HG03460 (cell line): ENCODE data around the gene IL13.
"Not testable (repeated sequence)": the region's sequence is repeated elsewhere in the genome, so short reads cannot be mapped to it uniquely, and the experiment has no call there.

Source experiments
- ATAC-seq: cut with Tn5 transposase; IDR thresholded peaks from one replicate; pipeline ENCODE4 v1.9.1; 2021; ENCODE audit not compliant: unreplicated experiment

IL13 gene

DNA sequence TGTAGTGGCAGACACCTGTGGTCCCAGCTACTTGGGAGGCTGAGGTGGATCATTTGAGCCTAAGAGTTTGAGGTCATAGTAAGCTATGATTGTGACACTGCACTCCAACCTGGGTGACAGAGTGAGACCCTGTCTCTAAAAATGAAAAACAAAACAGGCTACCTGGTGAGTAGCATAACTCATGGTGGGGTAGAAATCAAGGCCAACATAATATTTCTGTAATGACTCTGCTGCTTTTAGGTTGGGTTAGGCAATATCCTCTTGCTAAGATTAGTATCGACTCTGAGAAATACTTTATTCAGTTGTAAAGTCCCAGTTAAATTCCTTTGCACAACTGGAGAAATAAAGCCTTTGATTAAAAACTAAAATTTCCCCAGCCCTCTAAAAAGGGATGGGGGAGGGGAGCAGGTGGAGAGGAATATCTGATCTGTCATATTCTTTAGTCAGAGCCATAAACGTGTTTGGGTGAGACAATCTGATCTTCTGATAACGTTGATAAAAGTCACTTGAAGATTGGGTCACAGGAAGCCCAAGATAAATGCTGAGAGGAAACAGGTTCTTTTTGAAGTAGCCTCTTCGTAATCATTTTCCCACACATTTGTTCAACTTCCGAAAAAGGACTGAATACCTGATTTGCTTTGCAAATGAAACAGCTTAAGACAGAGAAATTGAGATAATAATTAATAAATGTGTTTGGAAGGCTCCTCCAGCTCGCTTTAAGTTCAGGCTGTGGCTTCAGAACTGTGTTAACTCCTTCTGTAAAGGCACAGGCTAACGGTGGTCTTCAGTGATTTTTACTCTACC, 30.8 kb downstream of the IL13 start:
- peak; percentile 47 for ATAC-seq

DNA sequence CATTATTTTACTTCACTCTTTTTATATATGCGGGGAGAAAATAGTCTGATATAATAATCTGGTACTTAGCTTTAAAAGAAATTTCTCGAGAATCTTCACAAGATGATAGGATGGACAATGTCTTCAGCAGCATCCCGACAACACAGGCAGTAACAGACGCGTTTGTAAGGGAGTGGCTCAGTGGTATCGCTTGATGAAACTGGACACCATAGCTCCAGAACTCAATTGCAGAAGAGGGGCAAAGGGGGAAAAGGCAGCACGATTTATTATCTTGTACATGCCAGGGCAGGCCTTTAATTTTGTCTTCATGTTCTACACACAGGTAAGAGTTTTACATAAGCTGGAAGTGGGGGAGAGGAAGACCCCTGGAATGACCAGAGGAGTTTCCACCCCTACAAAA, 31.5 kb downstream of the IL13 start:
- no peak for ATAC-seq

DNA sequence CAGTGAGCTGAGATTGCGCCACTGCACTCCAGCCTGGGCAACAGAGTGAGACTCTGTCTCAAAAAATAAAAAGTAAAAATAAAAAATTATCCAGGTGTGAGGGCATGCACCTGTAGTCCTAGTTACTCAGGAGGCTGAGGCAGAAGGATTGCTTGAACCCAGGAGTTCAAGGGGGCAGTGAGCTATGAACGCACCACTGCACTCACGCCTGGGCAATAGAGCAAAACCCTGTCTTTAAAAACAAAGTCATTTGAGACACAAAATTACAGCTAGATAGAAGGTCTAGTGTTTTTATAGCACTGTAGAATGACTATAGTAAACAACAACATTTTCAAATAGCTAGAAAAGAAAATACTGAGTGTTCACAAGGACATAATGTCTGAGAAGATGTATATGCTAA, 32.2 kb downstream of the IL13 start:
- no peak for ATAC-seq

DNA sequence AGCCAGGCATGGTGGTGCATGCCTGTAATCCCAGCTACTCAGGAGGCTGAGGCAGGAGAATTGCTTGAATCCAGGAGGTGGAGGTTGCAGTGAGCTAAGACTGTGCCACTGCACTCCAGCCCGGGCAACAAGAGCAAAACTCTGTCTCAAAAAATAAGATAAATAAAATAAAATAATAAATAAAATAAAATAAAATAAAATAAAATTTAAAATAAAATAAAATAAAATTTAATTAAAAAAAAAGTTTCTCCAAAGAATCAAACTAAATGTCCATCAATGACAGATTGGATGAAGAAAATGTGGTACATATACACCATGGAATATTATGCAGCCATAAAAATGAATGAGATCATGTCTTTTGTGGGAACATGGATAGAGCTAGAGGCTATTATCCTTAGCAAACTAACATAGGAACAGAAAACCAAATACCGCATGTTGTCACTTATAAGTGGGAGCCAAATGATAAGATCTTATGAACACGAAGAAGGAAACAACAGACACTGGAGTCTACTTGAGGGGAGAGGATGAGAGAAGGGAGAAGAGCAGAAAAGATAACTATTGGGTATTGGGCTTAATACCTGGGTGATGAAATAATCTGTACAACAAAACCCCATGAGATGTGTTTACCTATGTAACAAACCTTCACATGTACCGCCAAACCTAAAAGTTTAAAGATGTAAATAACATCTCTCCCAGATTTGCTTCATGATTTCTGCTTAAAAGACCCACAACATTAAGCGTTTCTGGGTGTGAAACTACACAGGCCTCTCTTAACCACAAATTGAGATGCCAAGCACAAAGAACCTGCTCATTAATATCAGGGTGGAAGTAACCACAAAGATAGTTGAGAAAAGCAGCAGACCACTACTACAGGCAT, 34.0 kb downstream of the IL13 start:
- ATAC-seq, result not testable (repeated sequence)

DNA sequence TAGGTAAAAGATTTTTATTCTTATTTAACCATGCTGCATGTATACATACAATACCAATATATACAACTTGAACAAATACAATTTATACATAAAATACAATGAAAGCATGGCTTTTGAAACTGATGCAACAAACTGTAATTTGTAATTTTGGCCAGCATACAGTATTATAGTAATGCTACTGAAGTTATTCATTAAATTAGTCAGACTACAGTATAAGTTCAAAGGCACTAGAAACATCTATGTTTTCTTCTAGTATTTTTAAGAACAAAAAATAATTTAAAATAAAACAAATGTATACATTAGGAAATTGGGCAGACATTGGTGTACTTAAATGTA, 34.6 kb downstream of the IL13 start:
- ATAC-seq, result no peak

DNA sequence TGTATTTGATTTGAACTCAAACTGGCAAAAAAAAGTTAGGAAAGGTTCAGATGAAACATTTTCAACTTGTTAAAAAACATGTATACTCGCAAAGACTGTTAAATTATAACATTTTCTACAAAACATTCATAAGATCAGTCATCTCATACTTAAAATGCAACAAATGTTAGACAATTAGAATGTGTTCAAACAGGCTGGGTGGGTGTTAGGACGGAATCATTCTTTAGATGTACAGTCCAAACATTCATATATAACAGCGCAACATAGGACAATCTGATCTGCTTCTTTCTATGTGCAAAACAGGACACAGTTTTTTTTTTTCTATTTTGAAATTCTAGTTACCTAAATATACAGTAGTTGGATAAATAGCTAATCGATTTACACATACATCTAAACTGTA, 38.0 kb downstream of the IL13 start:
- no peak for ATAC-seq

DNA sequence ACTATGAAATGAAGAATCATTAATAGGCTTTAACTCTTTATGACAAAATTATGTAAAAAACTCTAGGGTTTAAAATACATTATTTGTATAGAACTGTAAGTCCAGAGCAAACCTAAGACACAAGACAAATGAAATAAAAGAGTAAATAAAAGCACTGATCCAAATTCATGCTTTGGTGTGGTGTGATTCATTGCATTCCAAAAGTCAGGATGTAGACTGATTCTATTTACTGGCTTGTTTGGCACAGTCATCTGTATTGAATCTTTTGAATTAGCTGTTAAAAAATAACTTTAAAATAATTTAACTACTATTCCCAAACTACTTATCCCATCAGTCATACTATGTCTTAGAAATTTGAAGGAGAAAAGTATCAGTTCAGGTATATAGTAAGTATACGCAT, 46.9 kb downstream of the IL13 start:
- no peak for ATAC-seq

DNA sequence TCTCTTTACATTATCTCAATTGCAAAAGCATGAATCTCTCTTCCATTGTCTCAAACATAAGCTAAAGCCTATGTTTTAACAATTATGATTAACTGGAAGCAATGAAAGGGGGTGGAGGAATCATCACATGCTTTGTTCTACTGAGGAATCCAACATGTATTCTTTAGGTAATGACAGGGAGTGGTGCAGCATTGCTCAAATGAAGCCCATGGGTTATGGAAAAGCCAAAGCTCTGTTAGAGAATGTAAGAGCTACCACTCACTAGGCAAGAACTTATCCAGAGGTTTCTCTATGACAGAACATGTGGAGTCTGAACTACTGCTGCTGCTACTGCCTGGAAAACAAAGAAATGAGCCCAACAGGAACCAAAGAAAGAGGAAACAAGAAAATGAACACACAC, 50.7 kb downstream of the IL13 start:
- no peak for ATAC-seq
